Astrocyte of the hippocampus (primary cell): ENCODE results near the gene ZCCHC7.
"Not testable (repeated sequence)": the region's sequence is repeated elsewhere in the genome, so short reads cannot be mapped to it uniquely, and the experiment has no call there.

ENCODE experiments used
- DNase-seq: peaks from one replicate; pipeline ENCODE4 v3.0.0; 2011; ENCODE audit warnings: low read depth, low spot score

The ZCCHC7 gene

GRCh38 chr9:37373621-37374020 is 253.2 kb downstream of the ZCCHC7 start:
- DNase-seq, result no peak

GRCh38 chr9:37374892-37375291 is 254.5 kb downstream of the ZCCHC7 start:
- no peak for DNase-seq

GRCh38 chr9:37377688-37378612 is 257.6 kb downstream of the ZCCHC7 start:
- DNase-seq, result no peak

- DNase-seq, result no peak
These were observed 258.2 kb downstream of the ZCCHC7 start for GRCh38 chr9:37378613-37379004.

- DNase-seq, result no peak
These were observed 259.5 kb downstream of the ZCCHC7 start for GRCh38 chr9:37379835-37380234.

GRCh38 chr9:37380570-37380969 is 260.2 kb downstream of the ZCCHC7 start:
- no peak for DNase-seq

- no peak for DNase-seq
These were observed 260.8 kb downstream of the ZCCHC7 start for GRCh38 chr9:37381094-37381741.

- no peak for DNase-seq
These were observed 262.0 kb downstream of the ZCCHC7 start for GRCh38 chr9:37382161-37382981.

GRCh38 chr9:37382982-37383357 is 262.6 kb downstream of the ZCCHC7 start:
- DNase-seq, result no peak

- DNase-seq, result no peak
These were observed 263.0 kb downstream of the ZCCHC7 start for GRCh38 chr9:37383393-37383792.

- DNase-seq, result no peak
These were observed 263.7 kb downstream of the ZCCHC7 start for GRCh38 chr9:37383876-37384746.

- DNase-seq, result no peak
These were observed 264.9 kb downstream of the ZCCHC7 start for GRCh38 chr9:37385286-37385685.

GRCh38 chr9:37386988-37387387 is 266.6 kb downstream of the ZCCHC7 start:
- no peak for DNase-seq

- DNase-seq, result no peak
These were observed 270.4 kb downstream of the ZCCHC7 start for GRCh38 chr9:37390759-37391158.

GRCh38 chr9:37392272-37392671 is 271.9 kb downstream of the ZCCHC7 start:
- no peak for DNase-seq

- DNase-seq, result no peak
These were observed 274.9 kb downstream of the ZCCHC7 start for GRCh38 chr9:37395229-37395628.

- DNase-seq, result no peak
These were observed 275.3 kb downstream of the ZCCHC7 start for GRCh38 chr9:37395663-37396062.

- DNase-seq, result not testable (repeated sequence)
These were observed 277.6 kb downstream of the ZCCHC7 start for GRCh38 chr9:37397948-37398347.

GRCh38 chr9:37398464-37399025 is 278.2 kb downstream of the ZCCHC7 start:
- no peak for DNase-seq

- no peak for DNase-seq
These were observed 279.0 kb downstream of the ZCCHC7 start for GRCh38 chr9:37399336-37399735.

GRCh38 chr9:37404590-37404989 is 284.2 kb downstream of the ZCCHC7 start:
- no peak for DNase-seq
